Aorta (tissue), 5 donors: ENCODE measurements around the gene ZBED6. TPM values are rescaled to one million over a fixed set of nuclear protein-coding genes. Genes with fewer than 3 reads are reported as not detected.
A peak's percentile ranks its signal among the peaks of the same experiment; 100 is the strongest.
"Not testable (repeated sequence)": the region's sequence is repeated elsewhere in the genome, so short reads cannot be mapped to it uniquely, and the experiment has no call there.

Experiments
- ATAC-seq: fragments of 200-7000 bp; cut with Tn5 transposase; one replicate; pipeline ENCODE4 v1.9.1; 2022; ENCODE audit warnings: moderate library complexity; ENCODE audit not compliant: low FRiP score
- DNase-seq, 2 donors: peaks; one replicate each; pipeline ENCODE4 v3.0.0-alpha.2; 2020
- H3K27ac ChIP-seq, 2 donors: one replicate each; pipeline ENCODE4 v1.5.1; 2013; ENCODE audit warnings: low read length in 2 of 2, mild to moderate bottlenecking in 2 of 2, moderate library complexity in 2 of 2, control low read depth in 1 of 2, inconsistent platforms in 1 of 2, low read depth in 1 of 2
- H3K27me3 ChIP-seq, 2 donors: one replicate each; pipeline ENCODE4 v1.6.1; 2013; ENCODE audit warnings: control low read depth in 1 of 2, low read length in 1 of 2, mild to moderate bottlenecking in 1 of 2, moderate library complexity in 1 of 2; ENCODE audit not compliant: insufficient read depth in 2 of 2, control insufficient read depth in 1 of 2
- H3K36me3 ChIP-seq, 2 donors: one replicate each; pipeline ENCODE4 v1.6.1; 2013; ENCODE audit warnings: control low read depth in 1 of 2, low read length in 1 of 2, mild to moderate bottlenecking in 1 of 2; ENCODE audit not compliant: insufficient read depth in 2 of 2, control insufficient read depth in 1 of 2
- H3K4me1 ChIP-seq, 2 donors: one replicate each; pipeline ENCODE4 v1.6.1; 2013; ENCODE audit warnings: low read length in 2 of 2, control low read depth in 1 of 2, mild to moderate bottlenecking in 1 of 2, moderate library complexity in 1 of 2; ENCODE audit not compliant: insufficient read depth in 2 of 2, control insufficient read depth in 1 of 2
- H3K4me3 ChIP-seq, 2 donors: one replicate each; pipeline ENCODE4 v1.5.1; 2013; ENCODE audit warnings: low read length in 2 of 2, control low read depth in 1 of 2, mild to moderate bottlenecking in 1 of 2
- H3K9me3 ChIP-seq: one replicate; pipeline ENCODE4 v1.6.1; 2013; ENCODE audit warnings: mild to moderate bottlenecking, low read length; ENCODE audit not compliant: control insufficient read depth
- WGBS, 2 donors: extraction: QIAGEN DNeasy Blood & Tissue Kit; methylation state at CpG; one replicate each; pipeline ENCODE4 v1.1.7; 2013; 5-methylcytosine and 5-hydroxymethylcytosine counted together
- intact Hi-C, 2 donors: fragments of 100-400 bp; cut with DNase I; formaldehyde crosslinking; loops; one replicate each; pipeline versions ENCODE4 v1.14.2 to v1.15.0; 2022
- polyA plus RNA-seq, 2 donors: library from polyadenylated mRNA; stranded (reverse); fragments of 200-250 nt; gene quantifications; one replicate each; pipeline ENCODE4 v1.2.3, GENCODE V29; 2013
- total RNA-seq, 2 donors: library from RNA; stranded (reverse); fragmentation: NEBNext Ultra II Directional; extraction: Animal tissue kit (Norgen Biotek cat#: 25700); gene quantifications; one replicate each; pipeline ENCODE4 v1.2.1, GENCODE V29; 2021
- donor health status: healthy with polysubstance abuse.
- donor health status: Bipolar disorder and iron deficiency.
- donor health status: DM: no; HTN: no; CAD: no.
- donor health status: DM: no; HTN: no; CAD: no.
- donor health status: DM: yes; HTN: yes; CAD: no.

The ZBED6 gene
- total and polyA plus RNA-seq, 4 donors = 0.63 to 58.7 (median 28.9) TPM

- Histone ChIP-seq H3K4me1 (peaks cover 0 to 2% of the 10 kb centered on the region in 2 donors), H3K4me3 (no peak overlapping the region), H3K27ac (no peak overlapping the region), H3K9me3 (no peaks in the 10 kb centered on the region), H3K36me3 (peaks cover 0 to 3% of the 10 kb centered on the region in 2 donors), H3K27me3 (no peaks in the 10 kb centered on the region)
- DNase-seq (no peak), ATAC-seq (no peak)
- 0 to 7% methylated on average over 2 of the region's 2 CpGs for WGBS, 2 donors
- intact Hi-C loops = no loop called here
These were observed 11.8 kb downstream of the ZBED6 start for GRCh38 chr1:203807196-203807595.

DNA sequence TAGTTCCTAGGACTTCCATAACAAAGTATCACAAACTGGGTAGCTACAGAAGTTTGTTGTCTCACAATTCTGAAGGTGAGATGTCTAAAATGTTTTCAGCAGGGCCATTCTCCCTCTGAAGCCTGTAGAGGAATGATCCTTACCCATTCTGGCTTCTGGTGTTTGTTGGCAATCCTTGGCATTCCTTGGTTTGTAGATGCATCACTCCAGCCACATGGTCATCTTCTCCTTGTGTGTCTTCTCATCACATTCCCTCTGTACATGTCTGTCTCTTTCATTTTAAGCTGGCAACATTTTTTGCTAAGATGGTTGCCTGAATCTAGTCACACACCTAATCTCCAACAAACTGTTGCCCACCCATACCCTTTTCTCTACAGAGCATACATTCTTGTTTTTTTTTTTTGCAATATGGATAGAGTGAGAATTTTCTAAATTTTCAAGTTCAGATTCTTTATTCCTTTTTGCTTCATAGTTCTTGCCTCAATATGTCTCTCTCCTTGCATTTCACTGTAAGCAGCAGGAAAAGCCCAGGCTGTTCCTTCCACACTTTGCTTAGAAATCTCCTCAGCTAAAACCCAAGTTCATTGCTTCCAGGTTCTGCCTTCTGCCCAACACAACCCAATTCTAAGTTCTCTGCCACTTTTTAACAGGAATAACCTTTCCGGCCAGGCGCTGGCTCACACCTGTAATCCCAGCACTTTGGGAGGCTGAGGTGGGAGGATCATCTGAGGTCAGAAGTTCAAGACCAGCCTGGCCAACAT, 18.3 kb downstream of the ZBED6 start:
- Histone ChIP-seq H3K36me3 (peaks cover 0 to 5% of the 10 kb centered on the region in 2 donors), H3K9me3 (no peaks in the 10 kb centered on the region), H3K4me3 (no peak overlapping the region), H3K27me3 (no peaks in the 10 kb centered on the region), H3K27ac (no peak overlapping the region), H3K4me1 (no peaks in the 10 kb centered on the region)
- intact Hi-C loops = no loop called here
- ATAC-seq (no peak), DNase-seq (no peak)
- 96 to 99% methylated on average over 2 of the region's 2 CpGs for WGBS, 2 donors

DNA sequence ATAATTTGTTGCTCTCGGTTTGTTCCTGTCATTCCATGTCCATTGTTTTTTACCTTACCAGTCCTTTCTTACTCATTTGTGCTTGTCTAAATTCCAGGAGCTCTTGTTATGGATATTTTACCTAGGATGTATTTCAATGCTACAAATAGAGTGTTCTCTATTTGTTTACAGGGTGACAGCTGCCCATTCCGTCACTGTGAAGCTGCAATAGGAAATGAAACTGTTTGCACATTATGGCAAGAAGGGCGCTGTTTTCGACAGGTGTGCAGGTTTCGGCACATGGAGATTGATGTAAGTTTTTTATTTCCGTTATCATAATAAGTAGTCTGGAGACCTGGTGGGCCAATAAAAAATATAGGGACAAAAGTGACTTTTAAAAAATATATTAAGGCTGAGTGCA, 23.0 kb downstream of the ZBED6 start:
- no peak overlapping the region for H3K4me3 ChIP-seq
- H3K27ac ChIP-seq = no peak overlapping the region
- no peaks in the 10 kb centered on the region for H3K4me1 ChIP-seq
- H3K36me3 ChIP-seq = peaks cover 0 to 5% of the 10 kb centered on the region in 2 donors
- DNase-seq (no peak), ATAC-seq (no peak)
- no peaks in the 10 kb centered on the region for H3K9me3 ChIP-seq
- WGBS, 2 donors = 94 to 95% methylated on average over 6 of the region's 6 CpGs
- H3K27me3 ChIP-seq = no peaks in the 10 kb centered on the region
- intact Hi-C loops = no loop called here

- no peak overlapping the region for H3K27ac ChIP-seq
- no peaks in the 10 kb centered on the region for H3K36me3 ChIP-seq
- ATAC-seq = no peak
- DNase-seq = no peak
- 48 to 69% methylated on average over 1 of the region's 1 CpG for WGBS, 2 donors
- intact Hi-C loops = no loop called here
- H3K4me3 ChIP-seq = no peak overlapping the region
- no peaks in the 10 kb centered on the region for H3K4me1 ChIP-seq
- no peaks in the 10 kb centered on the region for H3K9me3 ChIP-seq
- no peaks in the 10 kb centered on the region for H3K27me3 ChIP-seq
These were observed 27.9 kb downstream of the ZBED6 start for GRCh38 chr1:203823306-203823705.

DNA sequence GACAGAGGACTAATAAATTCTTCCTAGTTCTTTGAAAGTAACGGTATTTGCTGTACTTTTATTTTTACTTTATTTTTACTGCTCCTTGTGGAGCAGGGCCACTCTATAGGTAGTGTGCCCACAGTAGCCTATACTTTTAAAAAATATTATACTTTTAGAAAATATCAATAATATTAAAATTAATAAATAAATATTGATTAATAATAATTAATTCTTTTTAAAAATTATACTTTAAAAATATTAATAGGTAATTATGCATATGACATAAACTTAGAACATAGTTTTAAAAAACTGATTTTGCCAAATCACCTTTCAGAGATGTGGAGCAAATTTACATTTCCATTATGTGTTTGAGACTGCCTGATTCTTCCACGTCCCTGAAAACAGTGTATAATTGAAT, 30.8 kb downstream of the ZBED6 start:
- intact Hi-C loops = no loop called here
- ATAC-seq (no peak), DNase-seq (no peak)
- WGBS, 2 donors = 83 to 88% methylated on average over 2 of the region's 2 CpGs
- Histone ChIP-seq H3K27me3 (no peaks in the 10 kb centered on the region), H3K4me3 (no peak overlapping the region), H3K4me1 (no peaks in the 10 kb centered on the region), H3K9me3 (no peaks in the 10 kb centered on the region), H3K36me3 (no peaks in the 10 kb centered on the region), H3K27ac (no peak overlapping the region)

DNA sequence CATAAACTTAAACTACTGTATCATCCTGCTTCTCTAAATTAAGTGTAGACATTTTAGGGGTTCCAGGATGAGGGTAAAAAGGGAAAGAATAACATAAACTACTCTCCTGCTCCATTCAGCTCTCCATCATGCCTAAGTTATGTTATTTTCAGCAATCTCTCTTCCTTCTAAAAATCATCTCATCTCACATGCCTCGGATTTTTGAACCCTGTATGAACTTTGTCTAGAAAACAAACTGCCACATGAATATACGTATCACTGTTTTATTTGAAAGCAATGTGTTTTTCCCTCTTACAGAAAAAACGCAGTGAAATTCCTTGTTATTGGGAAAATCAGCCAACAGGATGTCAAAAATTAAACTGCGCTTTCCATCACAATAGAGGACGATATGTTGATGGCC, 32.6 kb downstream of the ZBED6 start:
- Histone ChIP-seq H3K4me3 (no peak overlapping the region), H3K4me1 (no peaks in the 10 kb centered on the region), H3K27ac (no peak overlapping the region), H3K9me3 (no peaks in the 10 kb centered on the region), H3K27me3 (no peaks in the 10 kb centered on the region), H3K36me3 (no peaks in the 10 kb centered on the region)
- ATAC-seq = no peak
- no peak for DNase-seq
- 19 to 30% methylated on average over 5 of the region's 5 CpGs for WGBS, 2 donors
- intact Hi-C loops = no loop called here

GRCh38 chr1:203828503-203828902, 33.1 kb downstream of the ZBED6 start:
- H3K36me3 ChIP-seq = no peaks in the 10 kb centered on the region
- H3K4me1 ChIP-seq = no peaks in the 10 kb centered on the region
- DNase-seq = no peak
- H3K27me3 ChIP-seq = no peaks in the 10 kb centered on the region
- WGBS, 2 donors = 3 to 7% methylated on average over 1 of the region's 1 CpG
- intact Hi-C loops = no loop called here
- H3K4me3 ChIP-seq = no peak overlapping the region
- peak overlapping the region in 1 of 2 donors; percentile 14 for H3K27ac ChIP-seq
- no peak for ATAC-seq
- no peaks in the 10 kb centered on the region for H3K9me3 ChIP-seq

- DNase-seq, H3K36me3 ChIP-seq, H3K27me3 ChIP-seq, H3K4me1 ChIP-seq, intact Hi-C loops, H3K27ac ChIP-seq, H3K9me3 ChIP-seq, H3K4me3 ChIP-seq: not testable (repeated sequence)
- 32 to 42% methylated on average over 5 of the region's 5 CpGs for WGBS, 2 donors
- peak; percentile 59 for ATAC-seq
These were observed 33.8 kb downstream of the ZBED6 start for GRCh38 chr1:203829247-203829646.

- ATAC-seq (no peak), DNase-seq (no peak)
- H3K27me3 ChIP-seq = no peaks in the 10 kb centered on the region
- peaks cover 0 to 5% of the 10 kb centered on the region in 2 donors for H3K36me3 ChIP-seq
- H3K4me1 ChIP-seq = peaks cover 2% of the 10 kb centered on the region in 2 donors
- no peaks in the 10 kb centered on the region for H3K9me3 ChIP-seq
- intact Hi-C loops = no loop called here
- H3K4me3 ChIP-seq = no peak overlapping the region
- WGBS, 2 donors = 95 to 97% methylated on average over 3 of the region's 3 CpGs
- no peak overlapping the region for H3K27ac ChIP-seq
These were observed 40.1 kb downstream of the ZBED6 start for GRCh38 chr1:203835476-203835875.
